Glomerular visceral epithelial cell (primary cell): ENCODE measurements around the gene BICC1.
A peak's percentile ranks its signal among the peaks of the same experiment; 100 is the strongest.

Experiments used
- DNase-seq: peaks from one replicate; pipeline ENCODE4 v3.0.0-alpha.2; 2016; ENCODE audit errors: extremely low spot score

BICC1 gene

GRCh38 chr10:58820861-58821751 lies 308.4 kb downstream of the BICC1 start:
- DNase-seq = peak; percentile 59

- DNase-seq = no peak
These were observed 309.0 kb downstream of the BICC1 start for GRCh38 chr10:58821752-58822056.

- no peak for DNase-seq
These were observed 311.3 kb downstream of the BICC1 start for GRCh38 chr10:58823983-58824382.

- no peak for DNase-seq
These were observed 311.7 kb downstream of the BICC1 start for GRCh38 chr10:58824396-58824795.

- DNase-seq = no peak
These were observed 314.0 kb downstream of the BICC1 start for GRCh38 chr10:58826694-58827093.

- no peak for DNase-seq
These were observed 314.7 kb downstream of the BICC1 start for GRCh38 chr10:58827381-58827780.

- DNase-seq = no peak
These were observed 317.2 kb downstream of the BICC1 start for GRCh38 chr10:58829839-58830238.

- no peak for DNase-seq
These were observed 318.0 kb downstream of the BICC1 start for GRCh38 chr10:58830697-58831096.

- no peak for DNase-seq
These were observed 321.3 kb downstream of the BICC1 start for GRCh38 chr10:58833771-58834561.

GRCh38 chr10:58836176-58836700 lies 323.6 kb downstream of the BICC1 start:
- no peak for DNase-seq

- no peak for DNase-seq
These were observed 324.4 kb downstream of the BICC1 start for GRCh38 chr10:58836991-58837575.

GRCh38 chr10:58837826-58838225 lies 325.2 kb downstream of the BICC1 start:
- no peak for DNase-seq

- DNase-seq = no peak
These were observed 326.0 kb downstream of the BICC1 start for GRCh38 chr10:58838561-58839208.

GRCh38 chr10:58839771-58840170 lies 327.1 kb downstream of the BICC1 start:
- DNase-seq = no peak

GRCh38 chr10:58840840-58841435 lies 328.3 kb downstream of the BICC1 start:
- no peak for DNase-seq

- DNase-seq = no peak
These were observed 330.2 kb downstream of the BICC1 start for GRCh38 chr10:58842860-58843376.

- no peak for DNase-seq
These were observed 331.1 kb downstream of the BICC1 start for GRCh38 chr10:58843760-58844159.

- DNase-seq = no peak
These were observed 332.0 kb downstream of the BICC1 start for GRCh38 chr10:58844680-58845079.

GRCh38 chr10:58846856-58847255 lies 334.2 kb downstream of the BICC1 start:
- DNase-seq = no peak

- DNase-seq = peak; percentile 53
These were observed 338.9 kb downstream of the BICC1 start for GRCh38 chr10:58851606-58852005.

GRCh38 chr10:58853668-58854067 lies 341.0 kb downstream of the BICC1 start:
- DNase-seq = no peak
